EH (cell line): ENCODE data around the gene MOGAT3.

Experiments used
- DNase-seq: peaks from one replicate; pipeline ENCODE4 v3.0.0-alpha.2; 2015; ENCODE audit warnings: low read depth

Gene MOGAT3

GRCh38 chr7:101172005-101172853 is 28.6 kb downstream of the MOGAT3 start:
- DNase-seq = no peak

- DNase-seq = peak; percentile 33
These were observed 29.4 kb downstream of the MOGAT3 start for GRCh38 chr7:101171442-101171837.

GRCh38 chr7:101170617-101171441 is 30.0 kb downstream of the MOGAT3 start:
- DNase-seq = no peak

GRCh38 chr7:101169838-101170551 is 30.8 kb downstream of the MOGAT3 start:
- peak; percentile 60 for DNase-seq

GRCh38 chr7:101169110-101169837 is 31.6 kb downstream of the MOGAT3 start:
- DNase-seq = no peak

- DNase-seq = no peak
These were observed 32.3 kb downstream of the MOGAT3 start for GRCh38 chr7:101168412-101169049.

- no peak for DNase-seq
These were observed 33.0 kb downstream of the MOGAT3 start for GRCh38 chr7:101167645-101168411.

- no peak for DNase-seq
These were observed 33.8 kb downstream of the MOGAT3 start for GRCh38 chr7:101166909-101167644.

GRCh38 chr7:101166648-101166908 is 34.3 kb downstream of the MOGAT3 start:
- no peak for DNase-seq

- DNase-seq = no peak
These were observed 34.7 kb downstream of the MOGAT3 start for GRCh38 chr7:101165958-101166647.

- DNase-seq = peak; percentile 95
These were observed 35.5 kb downstream of the MOGAT3 start, which contains the start of gene VGF for GRCh38 chr7:101165075-101165957. TSS of gene VGF (minus strand) at chr7:101165569. CDS start at chr7:101164843, 726 bp downstream.

GRCh38 chr7:101164071-101164840 is 36.6 kb downstream of the MOGAT3 start:
- peak; percentile 72 for DNase-seq

GRCh38 chr7:101163279-101164070 is 37.4 kb downstream of the MOGAT3 start:
- DNase-seq = peak; percentile 41

- peak; percentile 68 for DNase-seq
These were observed 38.1 kb downstream of the MOGAT3 start for GRCh38 chr7:101162551-101163278.

GRCh38 chr7:101161692-101162471 is 39.0 kb downstream of the MOGAT3 start:
- no peak for DNase-seq
